Right lobe of liver (tissue), 6 donors: Measurements from ENCODE around the gene STAP2. TPM values are rescaled to one million over a fixed set of nuclear protein-coding genes. Genes with fewer than 3 reads are reported as not detected.

Experiments used
- ATAC-seq, 4 donors: fragments of 200-7000 bp; cut with Tn5 transposase; one replicate each; pipeline ENCODE4 v1.9.1; 2020; ENCODE audit warnings: mild to moderate bottlenecking in 4 of 4, moderate library complexity in 4 of 4
- DNase-seq, 3 donors: peaks; one replicate each; pipeline ENCODE4 v3.0.0-alpha.2; 2020
- H3K27ac ChIP-seq, 3 donors: fragments of 200-600 bp; one replicate each; pipeline ENCODE4 v1.8.0; 2022
- H3K27me3 ChIP-seq, 2 donors: fragments of 200-600 bp; one replicate each; pipeline ENCODE4 v1.8.0; 2022
- H3K36me3 ChIP-seq, 4 donors: fragments of 200-600 bp; sonication (generic) in 1 of 4; one replicate each; pipeline versions ENCODE4 v1.5.1 to v1.8.0; 2017 to 2022; ENCODE audit warnings: control low read depth in 1 of 4
- H3K4me1 ChIP-seq, 4 donors: fragments of 200-600 bp; sonication (generic) in 1 of 4; one replicate each; pipeline versions ENCODE4 v1.5.1 to v1.8.0; 2017 to 2022; ENCODE audit warnings: control low read depth in 1 of 4
- H3K4me3 ChIP-seq, 3 donors: fragments of 200-600 bp; one replicate each; pipeline ENCODE4 v1.8.0; 2022
- H3K9me3 ChIP-seq, 4 donors: fragments of 200-600 bp; sonication (generic) in 1 of 4; one replicate each; pipeline versions ENCODE4 v1.5.1 to v1.8.0; 2017 to 2022; ENCODE audit warnings: control low read depth in 1 of 4
- POLR2A ChIP-seq: fragments of 450-650 bp; IDR thresholded peaks from one replicate; pipeline ENCODE4 v1.6.1; 2017; ENCODE audit warnings: antibody characterized with exemption, mild to moderate bottlenecking
- WGBS: methylation state at CpG from one replicate; pipeline ENCODE4 v1.1.6; 2018; ENCODE audit warnings: low coverage, low lambda C conversion rate; ENCODE audit not compliant: insufficient coverage; ENCODE audit errors: missing lambda C conversion rate; 5-methylcytosine and 5-hydroxymethylcytosine counted together
- intact Hi-C, 2 donors: fragments of 100-400 bp; cut with DNase I; formaldehyde crosslinking; loops; one replicate each; pipeline versions ENCODE4 v1.11.2 to v1.14.1; 2022
- total RNA-seq, 6 experiments: library from RNA; depleted of rRNA in 2 of 6; stranded (reverse); fragments of >200 nt in 2 of 6; fragmentation: NEBNext Ultra II Directional in 3 of 6; extraction: Animal tissue kit (Norgen Biotek cat#: 25700) in 3 of 6; gene quantifications; one replicate each; pipeline versions ENCODE4 v1.1.0 to v1.2.4, GENCODE V29; 2016 to 2023
- TF ChIP-seq, protein P1 (sequence below), 4 donors: fragments of 200-600 bp in 3 of 4; fragments of 450-650 bp in 1 of 4; IDR thresholded peaks; one replicate each; pipeline versions ENCODE4 v1.5.1 to v1.8.0; 2016 to 2022; ENCODE audit warnings: antibody characterized with exemption in 4 of 4, mild to moderate bottlenecking in 2 of 4
- donor health status: DM: no; HTN: yes; CAD: no.
- donor health status: DM: no; HTN: no; CAD: no.
- donor health status: DM: no; HTN: no; CAD: no.
- donor health status: DM: no; HTN: yes; CAD: no.
- donor health status: DM: no; HTN: yes; CAD: no.

The STAP2 gene
- total RNA-seq, 6 experiments from 2014 or later: 21.4 to 51.5 (median 43.0) TPM

DNA sequence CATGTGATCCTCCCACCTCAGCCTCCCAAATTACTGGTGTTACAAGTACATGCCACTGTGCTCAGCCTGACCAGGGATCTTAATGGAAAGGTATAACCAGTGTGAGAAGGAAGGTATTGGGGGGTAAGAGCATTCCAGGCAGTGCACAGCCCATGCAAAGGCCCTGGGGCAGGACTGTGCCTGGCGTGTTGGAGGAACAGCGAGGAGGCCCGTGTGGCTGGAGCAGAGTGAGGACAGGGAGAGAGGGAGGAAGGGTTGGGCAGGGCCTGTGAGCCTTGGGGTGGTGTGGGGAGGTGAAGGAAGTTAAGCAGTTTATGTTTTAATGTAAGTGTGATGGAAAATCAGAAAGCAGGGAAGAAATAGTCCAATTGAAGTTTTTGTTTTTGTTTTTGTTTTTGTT lies 38.0 kb downstream of the STAP2 start:
- intact Hi-C loops: no loop called here
- no peaks in the 10 kb centered on the region for H3K36me3 ChIP-seq
- no peaks in the 10 kb centered on the region for H3K9me3 ChIP-seq
- no peak overlapping the region for H3K4me3 ChIP-seq
- DNase-seq (no peak), ATAC-seq (no peak)
- H3K27ac ChIP-seq: no peak overlapping the region
- WGBS: 80% methylated on average over 1 of the region's 3 CpGs
- H3K27me3 ChIP-seq: no peaks in the 10 kb centered on the region
- TF ChIP-seq, protein P1, sequence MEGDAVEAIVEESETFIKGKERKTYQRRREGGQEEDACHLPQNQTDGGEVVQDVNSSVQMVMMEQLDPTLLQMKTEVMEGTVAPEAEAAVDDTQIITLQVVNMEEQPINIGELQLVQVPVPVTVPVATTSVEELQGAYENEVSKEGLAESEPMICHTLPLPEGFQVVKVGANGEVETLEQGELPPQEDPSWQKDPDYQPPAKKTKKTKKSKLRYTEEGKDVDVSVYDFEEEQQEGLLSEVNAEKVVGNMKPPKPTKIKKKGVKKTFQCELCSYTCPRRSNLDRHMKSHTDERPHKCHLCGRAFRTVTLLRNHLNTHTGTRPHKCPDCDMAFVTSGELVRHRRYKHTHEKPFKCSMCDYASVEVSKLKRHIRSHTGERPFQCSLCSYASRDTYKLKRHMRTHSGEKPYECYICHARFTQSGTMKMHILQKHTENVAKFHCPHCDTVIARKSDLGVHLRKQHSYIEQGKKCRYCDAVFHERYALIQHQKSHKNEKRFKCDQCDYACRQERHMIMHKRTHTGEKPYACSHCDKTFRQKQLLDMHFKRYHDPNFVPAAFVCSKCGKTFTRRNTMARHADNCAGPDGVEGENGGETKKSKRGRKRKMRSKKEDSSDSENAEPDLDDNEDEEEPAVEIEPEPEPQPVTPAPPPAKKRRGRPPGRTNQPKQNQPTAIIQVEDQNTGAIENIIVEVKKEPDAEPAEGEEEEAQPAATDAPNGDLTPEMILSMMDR (IDR thresholded peaks at IDR 0.05): no peak
- no peak for TF ChIP-seq POLR2A
- no peaks in the 10 kb centered on the region for H3K4me1 ChIP-seq

DNA sequence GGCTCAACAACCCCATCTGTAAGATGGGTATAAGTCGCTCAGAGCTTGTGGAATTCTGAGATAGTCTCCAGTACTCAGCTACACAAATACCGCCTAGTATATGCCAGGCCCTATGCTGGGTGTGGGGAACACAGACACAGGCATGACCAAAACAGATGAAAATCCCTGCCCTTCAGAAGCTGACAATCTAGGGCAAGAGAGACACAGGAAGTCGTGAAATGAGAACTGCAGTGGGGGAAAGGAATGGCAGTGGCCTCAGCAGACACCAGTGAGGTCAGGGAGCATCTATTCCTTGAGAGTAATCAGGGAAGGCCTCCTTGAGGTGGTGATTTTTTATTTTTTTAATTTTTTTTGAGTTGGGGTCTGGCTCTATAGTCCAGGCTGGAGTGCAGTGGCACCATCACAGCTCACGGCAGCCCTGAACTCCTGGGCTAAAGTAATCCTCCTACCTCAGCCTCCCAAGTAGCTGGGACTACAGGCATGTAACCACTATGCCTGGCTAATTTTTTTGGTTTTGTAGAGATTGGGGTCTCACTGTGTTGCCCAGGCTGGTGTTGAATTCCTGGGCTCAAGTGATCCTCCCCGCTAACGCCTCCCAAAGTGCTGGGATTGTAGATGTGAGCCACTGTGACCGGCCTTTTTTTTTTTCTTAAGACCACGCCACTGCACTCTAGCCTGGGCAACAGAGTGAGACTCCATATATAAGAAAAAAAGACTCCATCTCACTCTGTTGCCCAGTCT lies 39.6 kb downstream of the STAP2 start:
- TF ChIP-seq POLR2A: no peak
- TF ChIP-seq, protein P1 (IDR thresholded peaks at IDR 0.05): no peak
- Histone ChIP-seq H3K4me3 (no peak overlapping the region), H3K9me3 (no peaks in the 10 kb centered on the region), H3K27ac (no peak overlapping the region), H3K36me3 (no peaks in the 10 kb centered on the region), H3K4me1 (no peaks in the 10 kb centered on the region), H3K27me3 (no peaks in the 10 kb centered on the region)
- 87% methylated on average over 6 of the region's 8 CpGs for WGBS
- ATAC-seq (no peak), DNase-seq (no peak)
- intact Hi-C loops: no loop called here

GRCh38 chr19:4297901-4298809 lies 40.5 kb downstream of the STAP2 start:
- intact Hi-C loops: no loop called here
- WGBS: 96% methylated on average over 8 of the region's 27 CpGs
- Histone ChIP-seq H3K9me3 (no peaks in the 10 kb centered on the region), H3K4me1 (no peaks in the 10 kb centered on the region), H3K27ac (no peak overlapping the region), H3K27me3 (no peaks in the 10 kb centered on the region), H3K36me3 (no peaks in the 10 kb centered on the region), H3K4me3 (no peak overlapping the region)
- ATAC-seq: no peak
- no peak for DNase-seq
- no peak for TF ChIP-seq POLR2A
- TF ChIP-seq, protein P1 (IDR thresholded peaks at IDR 0.05): no peak

GRCh38 chr19:4295972-4296771 lies 42.5 kb downstream of the STAP2 start:
- Histone ChIP-seq H3K27me3 (no peaks in the 10 kb centered on the region), H3K36me3 (no peaks in the 10 kb centered on the region), H3K4me1 (no peaks in the 10 kb centered on the region), H3K4me3 (no peak overlapping the region), H3K9me3 (no peaks in the 10 kb centered on the region), H3K27ac (no peak overlapping the region)
- no peak for ATAC-seq
- 69% methylated on average over 11 of the region's 14 CpGs for WGBS
- DNase-seq: no peak
- TF ChIP-seq, protein P1 (IDR thresholded peaks at IDR 0.05): no peak
- TF ChIP-seq POLR2A: no peak
- intact Hi-C loops: no loop called here
